ENCODE data around the gene PDE6B.

GRCh38 chr4:623914-624566 lies 1.3 kb upstream of the PDE6B start:
- TF ChIP-seq EP300 (IDR thresholded peaks at IDR 0.05) (no peak), CTCF (IDR thresholded peaks at IDR 0.05) (no peak)

Data from esophagus muscularis mucosa (tissue), 3 donors.